Measurements from ENCODE around the gene AATK. TPM values are rescaled to one million over a fixed set of nuclear protein-coding genes. Genes with fewer than 3 reads are reported as not detected.

AATK gene
- total and polyA plus RNA-seq, 12 donors: 0.73 to 23.3 (median 9.9) TPM

DNA sequence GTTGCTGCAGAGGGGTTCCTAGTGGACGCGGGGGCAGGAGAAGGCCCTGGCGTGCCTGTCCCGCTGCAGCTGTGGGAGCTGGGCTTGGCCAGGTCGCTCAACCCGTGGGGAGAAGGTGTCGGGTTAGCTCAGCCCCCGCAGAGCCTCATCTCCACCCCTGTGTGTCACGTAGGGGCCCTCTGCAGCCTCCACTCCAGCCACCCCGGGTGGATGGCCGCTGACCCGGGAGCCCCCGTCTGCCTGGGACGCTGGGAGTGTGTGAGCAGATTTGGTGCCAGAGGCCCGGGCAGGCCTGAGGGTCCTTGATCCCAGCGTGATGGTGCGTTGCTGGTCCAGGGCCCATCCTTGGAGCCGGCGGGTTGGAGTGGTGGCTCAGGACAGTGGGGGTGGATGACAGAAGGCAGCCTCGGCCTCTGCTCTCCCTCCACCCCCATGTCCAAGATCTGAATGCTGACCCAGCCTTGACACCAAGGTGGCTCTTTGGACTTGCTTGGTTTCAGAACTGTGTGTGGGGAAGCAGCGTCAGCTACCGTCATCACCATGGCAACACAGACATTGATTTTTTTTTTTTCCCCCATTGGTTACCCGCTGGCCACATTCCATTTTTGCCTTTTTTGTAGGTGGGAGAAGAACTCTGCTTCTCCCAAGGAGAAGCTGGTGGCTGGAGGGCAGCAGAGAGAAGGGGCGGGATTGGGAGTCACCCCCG lies 95.3 kb downstream of the AATK start:
- no peak overlapping the region for H3K4me3 ChIP-seq
- 83 to 92% (median 87%) methylated on average over 10 to 25 of the region's 25 CpGs for WGBS, 4 donors
- H3K36me3 ChIP-seq (replicated peaks in 1 of 2): no peaks in the 10 kb centered on the region
- TF ChIP-seq, protein P1, sequence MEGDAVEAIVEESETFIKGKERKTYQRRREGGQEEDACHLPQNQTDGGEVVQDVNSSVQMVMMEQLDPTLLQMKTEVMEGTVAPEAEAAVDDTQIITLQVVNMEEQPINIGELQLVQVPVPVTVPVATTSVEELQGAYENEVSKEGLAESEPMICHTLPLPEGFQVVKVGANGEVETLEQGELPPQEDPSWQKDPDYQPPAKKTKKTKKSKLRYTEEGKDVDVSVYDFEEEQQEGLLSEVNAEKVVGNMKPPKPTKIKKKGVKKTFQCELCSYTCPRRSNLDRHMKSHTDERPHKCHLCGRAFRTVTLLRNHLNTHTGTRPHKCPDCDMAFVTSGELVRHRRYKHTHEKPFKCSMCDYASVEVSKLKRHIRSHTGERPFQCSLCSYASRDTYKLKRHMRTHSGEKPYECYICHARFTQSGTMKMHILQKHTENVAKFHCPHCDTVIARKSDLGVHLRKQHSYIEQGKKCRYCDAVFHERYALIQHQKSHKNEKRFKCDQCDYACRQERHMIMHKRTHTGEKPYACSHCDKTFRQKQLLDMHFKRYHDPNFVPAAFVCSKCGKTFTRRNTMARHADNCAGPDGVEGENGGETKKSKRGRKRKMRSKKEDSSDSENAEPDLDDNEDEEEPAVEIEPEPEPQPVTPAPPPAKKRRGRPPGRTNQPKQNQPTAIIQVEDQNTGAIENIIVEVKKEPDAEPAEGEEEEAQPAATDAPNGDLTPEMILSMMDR (IDR thresholded peaks at IDR 0.05): no peak
- TF ChIP-seq POLR2A (IDR thresholded peaks at IDR 0.05): no peak
- H3K27ac ChIP-seq: no peak overlapping the region
- H3K27me3 ChIP-seq: no peaks in the 10 kb centered on the region
- no peaks in the 10 kb centered on the region for H3K9me3 ChIP-seq (replicated peaks in 1 of 3)
- H3K4me1 ChIP-seq (replicated peaks in 1 of 2): no peaks in the 10 kb centered on the region
- intact Hi-C loops (cut with DNase I): no loop called here
- DNase-seq: no peak

DNA sequence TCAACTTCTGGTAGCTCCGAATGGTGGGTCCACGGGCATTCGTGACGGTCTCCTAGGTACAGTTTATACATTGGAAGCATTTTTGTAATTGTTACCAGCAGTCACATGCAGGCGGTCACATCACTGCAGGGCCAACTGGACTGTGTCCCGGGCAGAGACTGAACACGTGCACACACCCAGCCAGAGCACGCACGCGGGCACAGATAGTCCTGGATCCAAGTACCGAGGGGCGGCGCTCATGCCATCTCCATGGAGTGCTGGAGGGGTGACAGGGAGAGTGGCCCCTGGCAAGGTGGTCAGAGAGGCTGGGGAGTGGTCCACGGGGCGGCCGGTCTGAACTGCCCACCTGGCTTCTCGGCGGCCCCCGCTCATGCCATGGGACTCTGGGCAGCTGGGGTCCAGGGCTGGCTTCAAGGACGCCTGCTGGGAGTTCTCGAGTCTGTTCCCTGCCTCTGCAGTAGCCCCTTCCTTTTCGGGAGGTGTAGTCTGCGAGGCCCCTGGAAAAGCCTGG lies 96.8 kb downstream of the AATK start:
- Histone ChIP-seq H3K36me3 (replicated peaks in 1 of 2) (no peaks in the 10 kb centered on the region), H3K4me3 (no peak overlapping the region), H3K9me3 (replicated peaks in 1 of 3) (no peaks in the 10 kb centered on the region), H3K4me1 (replicated peaks in 1 of 2) (no peaks in the 10 kb centered on the region), H3K27ac (no peak overlapping the region), H3K27me3 (no peaks in the 10 kb centered on the region)
- intact Hi-C loops (cut with DNase I): no loop called here
- no peak for DNase-seq
- WGBS, 4 donors: 73 to 98% (median 92%) methylated on average over 5 to 23 of the region's 23 CpGs
- no peak for TF ChIP-seq POLR2A (IDR thresholded peaks at IDR 0.05)
- TF ChIP-seq, protein P1 (IDR thresholded peaks at IDR 0.05): no peak

DNA sequence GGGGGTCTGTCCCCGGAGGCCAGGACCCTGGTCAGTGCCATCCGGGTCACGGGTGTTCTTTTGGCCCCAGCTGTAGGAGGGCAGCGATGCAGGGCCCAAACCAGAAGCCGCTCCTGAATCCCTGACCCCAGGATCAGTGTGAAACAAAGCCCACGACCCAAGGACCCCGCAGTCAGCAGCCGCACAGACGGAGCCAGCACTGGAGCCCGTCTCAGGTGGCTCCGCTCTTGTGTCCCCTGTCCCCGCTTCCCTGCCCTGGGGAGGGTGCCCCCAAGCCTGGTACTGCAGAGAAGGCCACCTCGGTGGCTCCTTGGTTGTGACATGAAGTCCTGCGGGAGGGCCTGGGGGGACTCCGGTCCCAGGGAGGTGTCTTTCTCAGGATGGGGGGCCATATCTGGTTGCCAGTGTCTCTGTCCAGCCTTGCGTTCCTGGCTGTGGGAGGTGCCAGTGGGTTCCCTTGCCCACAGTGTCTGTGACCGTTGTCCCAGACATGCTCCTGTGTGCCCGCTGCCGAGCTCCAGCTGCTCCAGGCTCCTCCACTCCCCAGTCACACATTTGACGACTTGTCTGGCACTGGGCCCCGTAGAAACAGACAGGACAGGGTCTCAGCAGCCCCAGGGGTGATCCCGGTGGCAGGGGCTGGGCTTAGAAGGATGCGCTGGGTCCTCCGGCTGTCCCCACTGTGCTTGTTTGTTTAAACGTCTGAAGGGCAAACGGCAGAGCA lies 97.4 kb downstream of the AATK start:
- Histone ChIP-seq H3K36me3 (replicated peaks in 1 of 2) (no peaks in the 10 kb centered on the region), H3K4me1 (replicated peaks in 1 of 2) (no peaks in the 10 kb centered on the region), H3K9me3 (replicated peaks in 1 of 3) (no peaks in the 10 kb centered on the region), H3K27ac (no peak overlapping the region), H3K4me3 (no peak overlapping the region), H3K27me3 (no peaks in the 10 kb centered on the region)
- TF ChIP-seq, protein P1 (IDR thresholded peaks at IDR 0.05): no peak
- TF ChIP-seq POLR2A (IDR thresholded peaks at IDR 0.05): no peak
- intact Hi-C loops (cut with DNase I): no loop called here
- 91 to 93% (median 92%) methylated on average over 7 to 26 of the region's 26 CpGs for WGBS, 4 donors
- no peak for DNase-seq

DNA sequence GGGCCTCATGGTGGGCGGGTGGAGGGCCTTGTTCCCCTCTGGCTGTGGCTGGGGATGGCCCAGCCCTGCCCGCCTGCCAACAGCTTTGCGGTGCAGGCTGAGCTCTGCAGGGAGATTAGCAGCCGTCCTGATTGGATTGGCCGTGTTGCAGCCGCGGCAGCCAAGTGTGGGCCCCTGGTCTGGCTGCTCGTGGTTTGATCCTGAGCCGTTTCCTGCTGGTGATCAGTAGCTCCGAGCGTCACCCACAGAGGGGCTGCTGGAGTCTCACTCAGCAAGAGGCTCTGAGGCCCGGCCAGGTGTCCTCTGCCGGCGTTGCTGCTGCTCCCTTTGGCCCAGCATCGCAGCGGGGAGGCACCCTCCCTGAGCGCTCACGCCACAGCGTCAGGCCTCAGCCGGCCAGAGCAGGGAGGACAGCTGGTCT lies 98.6 kb downstream of the AATK start:
- WGBS, 4 donors: 85 to 88% (median 86%) methylated on average over 13 to 20 of the region's 20 CpGs; no CpG with 5 or more reads in 1 of the 4 donors
- Histone ChIP-seq H3K27me3 (no peaks in the 10 kb centered on the region), H3K4me1 (replicated peaks in 1 of 2) (no peaks in the 10 kb centered on the region), H3K27ac (peak overlapping the region in 1 of 5 donors; percentile 26), H3K36me3 (replicated peaks in 1 of 2) (no peaks in the 10 kb centered on the region), H3K9me3 (replicated peaks in 1 of 3) (no peaks in the 10 kb centered on the region), H3K4me3 (no peak overlapping the region)
- TF ChIP-seq, protein P1 (IDR thresholded peaks at IDR 0.05): no peak
- no peak for TF ChIP-seq POLR2A (IDR thresholded peaks at IDR 0.05)
- intact Hi-C loops (cut with DNase I): no loop called here
- DNase-seq: peak in 1 of 7 donors; percentile 74

Data from adrenal gland (tissue), 12 donors.